CD4-positive, alpha-beta T cell treated with Interleukin-1 beta for 1 hour (primary cell): ENCODE results near the gene MSX2.

Experiments used
- DNase-seq, 2 donors: peaks; one replicate each; pipeline ENCODE4 v3.0.0-alpha.2; 2020 to 2022

Gene MSX2

DNA sequence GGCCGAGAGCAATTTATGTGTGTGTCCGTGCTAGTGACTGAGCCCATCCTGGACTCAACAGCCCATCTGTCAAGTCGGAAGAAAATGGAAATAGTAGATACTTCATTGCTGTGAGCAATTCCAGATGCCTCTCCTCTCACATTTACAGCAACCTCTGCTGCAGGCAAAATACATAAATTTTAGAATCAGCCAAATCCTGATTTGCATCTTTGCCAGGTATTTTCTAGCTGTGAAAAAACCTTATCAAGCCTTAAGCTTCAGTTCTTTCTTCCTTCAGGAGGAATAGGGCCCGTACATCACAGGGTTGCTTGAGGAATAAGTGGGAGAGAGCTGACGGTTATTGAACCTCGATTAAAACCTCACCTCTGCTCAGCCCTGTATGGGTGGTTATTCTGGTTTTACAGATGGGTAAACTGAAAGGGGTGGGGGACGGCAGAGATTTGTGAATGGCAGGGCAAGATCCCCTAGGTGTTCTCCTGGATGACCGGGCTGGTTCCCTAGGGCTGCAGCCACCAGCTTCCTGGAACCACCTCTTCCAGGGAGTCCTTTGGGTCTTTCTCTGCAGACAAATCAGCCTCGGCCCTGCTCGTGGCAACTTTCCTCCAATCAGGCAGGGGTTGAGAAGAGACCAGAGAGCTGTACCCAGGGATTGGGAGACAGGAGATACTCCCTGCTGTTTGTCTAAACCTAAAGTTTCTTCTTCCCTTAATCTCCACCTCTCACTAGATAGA lies 5.3 kb upstream of the MSX2 start:
- no peak for DNase-seq

GRCh38 chr5:174719793-174720611 lies 4.4 kb upstream of the MSX2 start:
- no peak for DNase-seq

DNA sequence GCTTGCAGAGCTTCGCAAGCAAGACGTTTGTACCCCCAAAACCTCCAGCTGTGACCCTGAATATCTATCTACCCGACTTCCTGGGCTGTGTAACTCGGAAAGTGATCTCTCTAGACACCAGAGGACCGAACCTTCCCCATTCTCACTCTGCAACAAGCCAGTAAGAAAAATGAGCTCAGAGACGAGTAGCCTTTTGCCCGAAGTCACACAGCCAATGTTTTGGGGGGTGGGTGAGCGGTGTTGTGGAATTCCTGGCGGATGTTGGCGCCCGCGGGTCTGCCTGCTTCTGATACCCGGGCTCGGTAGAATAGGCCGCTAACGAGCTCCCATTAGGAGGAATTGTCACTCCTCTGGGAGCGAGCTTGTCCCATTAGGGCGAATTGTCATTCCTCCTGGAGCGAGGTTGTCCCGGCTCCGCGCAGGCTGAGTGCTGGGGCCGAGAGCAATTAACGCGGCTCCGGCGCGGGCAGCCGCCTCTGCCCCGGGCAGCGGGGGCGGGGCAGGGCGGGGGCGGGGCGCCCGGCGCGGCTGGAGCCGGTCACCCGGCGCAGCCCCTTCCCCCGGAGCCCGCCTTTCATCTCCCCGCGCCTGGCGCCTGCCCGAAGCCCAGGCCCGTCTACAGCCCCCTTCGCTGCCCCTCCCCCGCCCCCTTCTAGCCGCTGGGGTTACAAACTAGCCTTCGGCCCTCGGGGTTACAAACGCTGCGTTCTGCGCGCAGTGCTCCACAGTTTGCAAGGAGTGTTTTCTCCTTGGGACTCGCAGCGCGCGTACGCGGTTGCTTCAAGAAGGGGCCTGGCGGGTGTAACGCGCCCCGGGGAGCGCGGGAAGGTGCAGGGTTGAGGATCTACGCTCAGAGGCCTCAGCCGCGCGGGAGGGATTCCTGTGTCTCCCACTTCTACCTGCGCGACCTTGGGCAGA lies 3.5 kb upstream of the MSX2 start:
- no peak for DNase-seq

DNA sequence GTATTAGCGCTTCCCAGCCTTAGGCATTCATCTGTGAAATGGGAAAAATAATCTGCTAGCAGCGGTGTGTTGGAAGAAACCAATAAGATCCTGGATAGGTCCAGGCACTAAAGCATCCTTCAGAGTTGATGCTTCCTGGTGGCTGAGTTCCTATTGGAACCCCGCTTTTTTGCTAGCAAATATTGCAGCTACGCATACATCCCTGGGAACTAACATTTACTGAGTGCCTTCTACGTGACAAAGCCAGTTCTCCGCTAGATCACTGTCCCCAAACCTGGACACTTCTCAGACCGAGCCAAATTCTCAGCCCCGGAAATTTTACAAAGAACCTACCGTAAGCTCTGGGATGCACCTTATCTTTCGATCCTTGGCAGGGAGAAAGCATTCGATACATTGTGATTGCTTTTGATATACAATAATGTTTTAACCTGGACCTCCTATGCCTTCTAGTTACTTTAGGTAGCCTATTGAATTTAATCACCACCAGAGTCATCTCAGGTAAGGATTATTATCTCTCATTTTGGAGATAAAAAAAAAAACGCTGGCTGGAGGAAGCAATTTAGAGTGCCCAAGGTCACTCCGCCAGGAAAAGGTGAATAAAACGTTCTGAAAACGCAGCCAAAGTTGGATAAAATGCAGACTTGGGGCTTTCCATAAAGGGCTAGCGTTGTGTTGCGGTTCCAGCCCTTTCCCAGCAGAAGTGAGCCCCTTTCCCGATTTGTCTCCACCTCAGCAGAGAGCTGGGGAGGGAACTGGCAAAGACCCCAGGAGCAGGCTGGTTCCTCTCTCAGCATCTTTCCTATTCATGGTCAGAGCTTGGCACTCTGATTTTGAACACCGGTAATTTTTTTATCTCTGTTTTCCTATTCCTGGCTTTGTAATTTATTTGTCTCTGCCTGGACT lies 2.6 kb upstream of the MSX2 start:
- DNase-seq = no peak

DNA sequence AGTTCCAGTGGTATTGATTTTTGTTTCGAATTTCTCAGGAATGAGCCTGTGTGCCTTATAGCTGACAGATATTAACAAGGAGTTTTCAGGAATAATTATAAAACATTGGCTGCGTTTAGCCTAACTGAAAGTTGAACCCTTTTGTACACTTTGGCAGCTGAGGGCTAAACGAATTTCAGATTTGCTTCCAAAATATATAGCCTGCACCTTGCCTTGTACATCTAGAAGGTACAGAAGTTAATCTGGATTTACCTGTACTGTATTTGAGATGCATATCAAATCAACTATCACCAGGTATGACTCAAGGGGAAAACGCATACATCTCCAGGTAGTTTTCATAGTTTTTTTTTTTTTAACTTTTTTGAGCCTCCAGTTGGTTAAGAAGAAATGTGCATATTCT lies 1.9 kb upstream of the MSX2 start:
- DNase-seq = no peak

GRCh38 chr5:174723315-174723978 lies 935 bp upstream of the MSX2 start:
- no peak for DNase-seq

DNA sequence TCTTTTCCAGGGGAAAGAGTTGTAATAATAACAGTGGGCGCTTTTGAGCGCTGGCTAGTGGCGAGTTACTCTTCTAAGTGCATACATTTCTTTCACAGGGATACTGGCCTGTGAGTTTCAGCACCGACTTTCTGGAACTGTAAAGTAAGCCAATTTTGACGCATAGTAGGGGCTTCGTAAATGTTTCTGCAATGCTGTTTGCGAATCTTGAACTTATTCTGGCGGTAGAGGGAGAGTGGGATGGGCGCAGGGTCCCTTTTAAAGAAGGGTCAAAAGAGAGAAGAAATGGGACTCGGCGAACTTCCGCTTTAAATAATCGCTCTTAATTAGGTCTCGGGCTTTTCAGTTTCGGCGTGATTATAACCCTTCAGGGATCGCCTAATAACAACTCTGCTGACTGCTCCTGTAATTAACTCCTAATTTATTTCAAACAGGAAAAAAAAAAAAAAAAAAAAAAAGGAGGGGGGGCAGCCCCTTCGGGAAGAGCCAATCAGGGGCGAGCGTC lies 351 bp upstream of the MSX2 start:
- no peak for DNase-seq

DNA sequence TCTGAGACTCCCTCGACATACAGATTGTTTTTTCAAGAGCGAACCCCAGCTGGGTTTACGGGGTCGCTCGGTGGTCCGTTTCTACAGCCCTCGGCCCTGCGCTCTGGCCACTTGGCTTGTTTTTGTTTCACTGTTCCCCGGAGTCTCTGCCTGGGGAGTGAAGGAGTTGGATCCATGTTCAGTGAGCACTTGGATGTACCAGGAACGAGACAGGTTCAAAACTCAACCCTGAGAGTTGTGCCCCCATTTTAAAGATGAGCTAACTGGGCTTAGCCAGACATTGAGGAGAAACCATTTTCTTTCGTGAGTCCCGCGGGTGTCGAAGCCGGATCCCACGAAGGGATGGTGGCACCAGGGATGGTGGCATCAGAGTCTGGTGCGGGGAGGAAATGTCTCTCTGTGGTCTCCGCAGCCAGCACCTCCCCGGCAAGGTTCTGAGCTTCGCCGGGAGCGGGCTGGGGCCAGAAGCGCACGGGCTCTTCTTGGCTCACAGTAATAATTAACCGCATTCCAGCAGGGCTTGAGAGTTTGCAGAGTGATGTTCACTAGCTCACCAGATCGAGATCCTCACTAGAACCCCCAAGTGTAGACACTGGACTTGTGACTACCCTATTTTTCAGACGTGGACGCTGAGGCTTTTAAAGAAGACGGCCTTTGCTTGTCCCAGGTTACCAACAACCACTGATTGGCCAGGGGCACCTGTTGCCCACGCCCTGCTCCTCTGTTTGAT lies 1.0 kb downstream of the MSX2 start:
- DNase-seq = no peak

DNA sequence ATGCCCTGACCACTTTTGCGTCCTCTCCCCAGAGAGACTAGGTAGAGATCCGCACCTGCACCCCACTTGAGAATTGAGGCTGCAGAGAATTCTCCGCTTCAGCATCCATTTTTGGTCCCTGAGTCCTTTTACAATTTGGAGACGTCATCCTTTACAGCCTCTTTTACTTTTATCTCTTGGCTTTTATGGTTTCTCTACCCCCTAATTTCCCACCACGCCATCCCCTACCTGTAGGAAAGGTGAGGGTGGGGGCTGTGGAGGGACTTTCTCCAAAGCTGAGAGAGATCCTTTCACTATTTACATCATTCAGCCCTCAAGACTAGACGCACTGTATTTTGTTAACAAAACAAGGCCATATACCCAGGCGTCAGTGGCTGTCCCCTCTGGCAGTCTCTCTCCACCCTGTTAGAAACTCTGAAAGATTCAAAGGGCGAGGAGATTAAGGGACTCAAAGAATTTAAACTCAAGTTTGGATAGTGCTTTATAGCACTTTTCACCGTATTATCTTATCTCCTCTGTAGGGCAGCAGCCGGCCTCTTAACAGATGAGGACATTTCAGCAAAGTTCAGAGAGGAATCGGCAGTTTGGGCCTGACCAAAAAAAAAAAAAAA lies 1.7 kb downstream of the MSX2 start:
- no peak for DNase-seq

- DNase-seq = no peak
Observed at GRCh38 chr5:174726916-174727793, 2.8 kb downstream of the MSX2 start.

- no peak for DNase-seq
Observed at GRCh38 chr5:174727794-174728680, 3.7 kb downstream of the MSX2 start.

DNA sequence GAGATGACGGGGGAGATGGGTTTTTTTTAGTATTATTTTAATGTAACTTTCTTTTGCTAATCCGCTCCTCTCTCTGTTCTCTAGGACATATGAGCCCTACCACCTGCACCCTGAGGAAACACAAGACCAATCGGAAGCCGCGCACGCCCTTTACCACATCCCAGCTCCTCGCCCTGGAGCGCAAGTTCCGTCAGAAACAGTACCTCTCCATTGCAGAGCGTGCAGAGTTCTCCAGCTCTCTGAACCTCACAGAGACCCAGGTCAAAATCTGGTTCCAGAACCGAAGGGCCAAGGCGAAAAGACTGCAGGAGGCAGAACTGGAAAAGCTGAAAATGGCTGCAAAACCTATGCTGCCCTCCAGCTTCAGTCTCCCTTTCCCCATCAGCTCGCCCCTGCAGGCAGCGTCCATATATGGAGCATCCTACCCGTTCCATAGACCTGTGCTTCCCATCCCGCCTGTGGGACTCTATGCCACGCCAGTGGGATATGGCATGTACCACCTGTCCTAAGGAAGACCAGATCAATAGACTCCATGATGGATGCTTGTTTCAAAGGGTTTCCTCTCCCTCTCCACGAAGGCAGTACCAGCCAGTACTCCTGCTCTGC lies 4.8 kb downstream of the MSX2 start:
- DNase-seq = no peak

- no peak for DNase-seq
Observed at GRCh38 chr5:174731214-174732035, 7.0 kb downstream of the MSX2 start.

DNA sequence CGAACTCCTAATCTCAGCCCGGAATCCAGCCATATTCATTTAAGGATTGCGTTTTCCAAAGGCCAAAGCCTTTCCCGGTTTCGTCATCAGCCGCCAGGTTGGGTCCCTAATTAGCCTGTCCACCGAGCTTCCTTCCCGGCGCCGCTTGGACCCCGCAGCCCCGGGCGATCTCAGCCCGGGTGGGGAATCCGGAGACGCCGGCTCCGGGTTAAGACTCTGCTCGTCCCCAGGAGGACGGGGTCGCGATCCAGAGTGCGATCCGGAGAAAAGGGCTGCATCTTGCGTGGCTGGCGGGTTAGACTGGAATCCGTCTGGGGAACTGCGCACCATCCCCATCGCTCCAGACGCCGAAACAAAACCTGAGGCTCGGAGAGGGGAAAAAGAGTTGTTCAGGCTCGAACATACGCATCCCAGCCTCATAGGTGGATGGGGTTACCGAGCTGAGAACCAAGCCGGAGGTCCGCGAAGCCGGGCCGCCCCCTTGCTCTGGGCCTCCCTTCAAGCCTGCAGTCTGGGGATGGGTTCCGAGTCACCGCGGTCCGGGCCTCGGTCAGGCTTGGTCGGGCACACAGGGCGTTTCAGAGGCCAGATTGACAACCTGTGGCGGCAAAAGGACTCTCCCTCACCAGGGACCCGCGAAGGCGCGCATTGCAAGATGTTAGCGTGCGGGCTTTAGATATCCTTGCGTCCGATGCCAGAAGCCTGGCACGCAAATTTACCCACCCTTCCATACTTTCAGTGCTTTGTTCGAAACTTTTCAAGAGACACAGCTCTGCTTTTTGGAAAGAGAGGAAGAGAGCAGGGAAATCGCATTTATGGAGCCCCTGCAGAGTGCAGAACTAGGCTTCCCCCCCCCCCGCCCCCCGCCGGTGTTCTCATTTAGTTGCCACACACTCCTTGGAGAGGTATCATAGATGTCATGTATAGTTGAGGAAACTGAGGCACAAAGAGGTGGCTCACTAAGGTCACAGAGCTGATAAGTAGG lies 7.9 kb downstream of the MSX2 start:
- no peak for DNase-seq

DNA sequence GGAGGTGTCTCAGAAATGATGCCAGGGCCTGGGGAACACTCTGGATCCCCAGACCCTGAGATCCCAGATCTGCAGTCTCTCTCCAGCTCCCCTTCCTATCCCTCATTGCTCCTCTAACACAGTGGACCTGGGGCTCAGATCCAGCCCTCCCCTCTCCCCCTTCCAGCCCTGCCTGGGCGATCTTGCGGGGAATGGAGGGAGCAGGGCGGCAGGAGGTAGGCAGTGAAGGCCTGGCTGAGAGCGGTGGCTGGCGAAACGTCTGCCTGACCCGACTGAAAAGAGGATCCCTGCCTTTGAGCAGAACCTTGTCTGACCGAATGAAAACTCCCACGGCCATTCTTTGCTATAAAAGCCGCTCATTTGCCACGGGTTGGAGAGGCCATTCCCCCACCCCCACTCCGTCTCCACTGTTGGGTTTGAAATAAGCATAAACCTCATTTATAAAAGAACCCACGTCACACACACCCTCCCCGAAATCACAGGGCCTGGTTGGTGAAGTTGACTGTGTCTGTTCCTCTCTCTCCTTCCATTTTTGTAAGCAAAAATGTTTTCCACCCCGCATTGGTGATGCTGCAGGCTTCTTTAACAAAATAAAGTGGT lies 8.8 kb downstream of the MSX2 start:
- no peak for DNase-seq
